ENCODE data around the gene METRNL.

DNA sequence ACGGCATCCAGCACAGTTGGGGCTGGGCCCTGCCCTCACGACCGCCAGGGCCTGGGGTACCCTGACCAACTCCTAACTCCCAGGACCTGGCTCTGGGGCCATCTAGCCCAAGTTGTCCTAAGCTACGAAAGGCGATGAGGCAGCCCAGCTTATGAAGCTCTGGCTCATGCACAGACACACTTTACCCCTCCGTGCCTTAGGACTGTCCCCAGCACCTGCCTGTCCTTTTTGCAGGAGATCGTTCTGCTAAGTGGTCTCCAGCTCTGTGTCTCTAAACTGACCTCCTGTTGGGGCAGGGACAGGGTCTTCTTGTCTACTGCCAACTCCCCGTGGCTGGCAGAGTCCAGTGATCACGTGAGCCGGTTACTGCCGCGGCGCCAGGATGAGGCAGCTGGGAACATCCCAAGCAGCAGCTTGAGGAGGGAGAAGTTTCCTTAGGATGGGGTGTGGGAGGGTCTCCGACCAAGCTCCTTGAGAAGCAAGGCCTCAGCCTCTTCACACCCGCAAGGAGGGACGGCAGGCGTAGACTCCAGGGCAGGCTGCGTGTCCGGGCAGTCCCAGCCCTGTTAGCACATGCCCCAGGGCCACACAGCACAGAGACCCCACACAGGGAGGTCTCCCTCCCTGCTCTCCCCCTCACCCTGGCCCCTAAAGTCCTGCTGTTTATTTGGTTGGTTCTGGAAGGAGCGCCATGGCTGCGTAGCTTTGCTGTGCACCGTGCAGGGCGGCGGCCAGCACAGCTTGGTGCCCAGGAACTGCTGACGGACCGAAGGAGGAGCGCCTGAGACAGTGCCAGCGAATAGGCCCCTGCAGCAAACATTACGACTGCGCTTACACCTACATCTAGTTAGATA lies 16.4 kb upstream of the METRNL start:
- TF ChIP-seq, protein P1, sequence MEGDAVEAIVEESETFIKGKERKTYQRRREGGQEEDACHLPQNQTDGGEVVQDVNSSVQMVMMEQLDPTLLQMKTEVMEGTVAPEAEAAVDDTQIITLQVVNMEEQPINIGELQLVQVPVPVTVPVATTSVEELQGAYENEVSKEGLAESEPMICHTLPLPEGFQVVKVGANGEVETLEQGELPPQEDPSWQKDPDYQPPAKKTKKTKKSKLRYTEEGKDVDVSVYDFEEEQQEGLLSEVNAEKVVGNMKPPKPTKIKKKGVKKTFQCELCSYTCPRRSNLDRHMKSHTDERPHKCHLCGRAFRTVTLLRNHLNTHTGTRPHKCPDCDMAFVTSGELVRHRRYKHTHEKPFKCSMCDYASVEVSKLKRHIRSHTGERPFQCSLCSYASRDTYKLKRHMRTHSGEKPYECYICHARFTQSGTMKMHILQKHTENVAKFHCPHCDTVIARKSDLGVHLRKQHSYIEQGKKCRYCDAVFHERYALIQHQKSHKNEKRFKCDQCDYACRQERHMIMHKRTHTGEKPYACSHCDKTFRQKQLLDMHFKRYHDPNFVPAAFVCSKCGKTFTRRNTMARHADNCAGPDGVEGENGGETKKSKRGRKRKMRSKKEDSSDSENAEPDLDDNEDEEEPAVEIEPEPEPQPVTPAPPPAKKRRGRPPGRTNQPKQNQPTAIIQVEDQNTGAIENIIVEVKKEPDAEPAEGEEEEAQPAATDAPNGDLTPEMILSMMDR (IDR thresholded peaks at IDR 0.05; ENCODE audit: low read depth, low read length, missing input control): no peak
- TF ChIP-seq JUND (IDR thresholded peaks at IDR 0.05): no peak
- TF ChIP-seq, protein P2, sequence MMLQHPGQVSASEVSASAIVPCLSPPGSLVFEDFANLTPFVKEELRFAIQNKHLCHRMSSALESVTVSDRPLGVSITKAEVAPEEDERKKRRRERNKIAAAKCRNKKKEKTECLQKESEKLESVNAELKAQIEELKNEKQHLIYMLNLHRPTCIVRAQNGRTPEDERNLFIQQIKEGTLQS (IDR thresholded peaks at IDR 0.05): no peak
- no peak for TF ChIP-seq REST (IDR thresholded peaks at IDR 0.05)
- TF ChIP-seq MAX (IDR thresholded peaks at IDR 0.05): no peak
- no peak for TF ChIP-seq RAD21 (IDR thresholded peaks at IDR 0.05)
